ENCODE results near the gene LAMA2.

DNA sequence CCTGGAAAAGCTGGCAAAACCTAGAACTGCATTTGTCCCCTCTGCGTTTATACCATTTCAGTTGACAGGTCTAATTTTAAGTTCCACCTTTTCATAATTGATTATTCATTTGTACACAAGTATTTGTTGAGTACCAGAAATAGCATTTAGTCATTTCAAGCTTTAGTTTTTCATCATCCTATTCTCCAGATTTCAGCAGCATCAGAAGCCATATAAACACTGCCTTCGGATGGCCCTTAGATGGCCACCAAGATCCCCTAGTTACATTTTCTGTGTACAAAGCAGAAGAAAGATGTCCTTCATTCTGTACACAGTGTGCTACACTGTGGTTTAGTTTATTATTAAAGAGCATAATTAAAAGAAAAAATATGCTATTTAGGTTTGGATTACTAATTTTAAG, 131.4 kb downstream of the LAMA2 start:
- no peak for TF ChIP-seq POLR2A (IDR thresholded peaks at IDR 0.05; ENCODE audit: low read length)
- TF ChIP-seq GATA1 (IDR thresholded peaks at IDR 0.05; ENCODE audit: low read depth, low read length), result no peak

All from erythroblast (primary cell).